ENCODE measurements around the gene VPS33B. TPM values are rescaled to one million over a fixed set of nuclear protein-coding genes. Genes with fewer than 3 reads are reported as not detected.

Gene VPS33B
- total and polyA plus RNA-seq, 4 donors = 1.3 to 8.9 (median 4.5) TPM

DNA sequence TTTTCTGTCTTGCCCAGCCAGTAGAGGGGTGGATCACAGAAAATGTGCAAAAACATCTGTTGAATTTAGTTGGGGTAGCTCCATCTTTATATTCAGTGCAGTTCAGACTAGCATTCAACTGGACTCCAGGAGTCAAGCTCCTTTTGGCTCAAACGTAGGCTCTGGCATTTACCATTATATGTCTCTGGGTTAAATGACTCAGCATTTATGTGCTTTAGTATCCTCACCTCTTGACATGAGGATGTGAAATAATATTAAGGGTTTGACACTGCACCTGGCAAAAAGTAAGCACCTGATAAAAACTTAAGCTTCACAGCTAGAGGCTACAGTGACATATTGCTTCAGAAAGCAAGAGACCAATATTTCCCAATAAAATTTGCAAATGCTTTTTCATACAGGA, 42.8 kb downstream of the VPS33B start:
- no peak overlapping the region for H3K4me3 ChIP-seq (ENCODE audit: low read depth in 1 of 3, low read length in 3 of 3)
- no peak for DNase-seq (ENCODE audit: low spot score)
- WGBS = 84% methylated on average over 1 of the region's 1 CpG
- TF ChIP-seq GABPA (IDR thresholded peaks at IDR 0.05 in 1 of 2, conservative IDR thresholded peaks at IDR 0.05 in 1 of 2) = no peak
- TF ChIP-seq RAD21 (IDR thresholded peaks at IDR 0.05) = no peak
- no peak for TF ChIP-seq EGR1 (IDR thresholded peaks at IDR 0.05; ENCODE audit: low read depth in 2 of 2)
- no peak for TF ChIP-seq TAF1 (conservative IDR thresholded peaks at IDR 0.05)
- no peak for TF ChIP-seq FOXA2 (IDR thresholded peaks at IDR 0.05)
- TF ChIP-seq SP1 (IDR thresholded peaks at IDR 0.05) = no peak
- TF ChIP-seq HNF4G (IDR thresholded peaks at IDR 0.05) = no peak
- no peaks in the 10 kb centered on the region for H3K9me3 ChIP-seq (ENCODE audit: control insufficient read depth in 4 of 4, low read length in 3 of 4)
- H3K27me3 ChIP-seq (ENCODE audit: control insufficient read depth in 4 of 4, insufficient read depth in 4 of 4, low read length in 3 of 4) = no peaks in the 10 kb centered on the region
- H3K4me1 ChIP-seq (ENCODE audit: control insufficient read depth in 4 of 4, insufficient read depth in 4 of 4, low read length in 3 of 4) = no peaks in the 10 kb centered on the region
- H3K9ac ChIP-seq (ENCODE audit: low read depth in 1 of 2, low read length in 2 of 2) = no peak overlapping the region
- no peaks in the 10 kb centered on the region for H3K36me3 ChIP-seq (ENCODE audit: control insufficient read depth in 4 of 4, insufficient read depth in 3 of 4, low read depth in 1 of 4, low read length in 3 of 4)
- no peak overlapping the region for H3K27ac ChIP-seq (ENCODE audit: low read depth in 1 of 2, low read length in 2 of 2)

DNA sequence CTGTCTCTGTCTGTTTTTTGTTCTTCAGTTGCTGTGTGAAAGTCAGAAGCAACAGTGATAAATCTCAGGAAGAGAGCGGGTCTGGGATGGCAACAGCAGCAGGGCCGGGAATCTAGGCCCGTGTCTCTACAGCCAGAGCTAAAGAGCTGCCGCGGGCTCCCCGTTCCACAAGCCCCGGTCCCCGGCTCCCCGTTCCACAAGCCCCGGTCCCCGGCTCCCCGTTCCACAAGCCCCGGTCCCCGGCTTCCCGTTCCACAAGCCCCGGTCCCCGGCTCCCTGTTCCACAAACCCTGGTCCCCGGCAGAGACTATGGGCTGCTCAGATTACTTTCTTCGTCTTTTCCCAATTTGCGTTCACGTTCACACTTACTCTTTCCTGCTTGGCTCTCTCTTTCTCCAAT, 48.2 kb downstream of the VPS33B start:
- H3K4me1 ChIP-seq (ENCODE audit: control insufficient read depth in 4 of 4, insufficient read depth in 4 of 4, low read length in 3 of 4) = no peaks in the 10 kb centered on the region

More for the DNA sequence above, 48.2 kb downstream of the VPS33B start:
- TF ChIP-seq FOXA2 (IDR thresholded peaks at IDR 0.05) (no peak), FOXA1 (IDR thresholded peaks at IDR 0.05) (no peak), EGR1 (IDR thresholded peaks at IDR 0.05; ENCODE audit: low read depth in 2 of 2) (no peak), HNF4A (conservative IDR thresholded peaks at IDR 0.05) (no peak), YY1 (IDR thresholded peaks at IDR 0.05) (no peak), GABPA (IDR thresholded peaks at IDR 0.05 in 1 of 2, conservative IDR thresholded peaks at IDR 0.05 in 1 of 2) (no peak), RAD21 (IDR thresholded peaks at IDR 0.05) (no peak), TAF1 (conservative IDR thresholded peaks at IDR 0.05) (no peak), SP1 (IDR thresholded peaks at IDR 0.05) (no peak), HNF4G (IDR thresholded peaks at IDR 0.05) (no peak)
- TF ChIP-seq, protein P1, sequence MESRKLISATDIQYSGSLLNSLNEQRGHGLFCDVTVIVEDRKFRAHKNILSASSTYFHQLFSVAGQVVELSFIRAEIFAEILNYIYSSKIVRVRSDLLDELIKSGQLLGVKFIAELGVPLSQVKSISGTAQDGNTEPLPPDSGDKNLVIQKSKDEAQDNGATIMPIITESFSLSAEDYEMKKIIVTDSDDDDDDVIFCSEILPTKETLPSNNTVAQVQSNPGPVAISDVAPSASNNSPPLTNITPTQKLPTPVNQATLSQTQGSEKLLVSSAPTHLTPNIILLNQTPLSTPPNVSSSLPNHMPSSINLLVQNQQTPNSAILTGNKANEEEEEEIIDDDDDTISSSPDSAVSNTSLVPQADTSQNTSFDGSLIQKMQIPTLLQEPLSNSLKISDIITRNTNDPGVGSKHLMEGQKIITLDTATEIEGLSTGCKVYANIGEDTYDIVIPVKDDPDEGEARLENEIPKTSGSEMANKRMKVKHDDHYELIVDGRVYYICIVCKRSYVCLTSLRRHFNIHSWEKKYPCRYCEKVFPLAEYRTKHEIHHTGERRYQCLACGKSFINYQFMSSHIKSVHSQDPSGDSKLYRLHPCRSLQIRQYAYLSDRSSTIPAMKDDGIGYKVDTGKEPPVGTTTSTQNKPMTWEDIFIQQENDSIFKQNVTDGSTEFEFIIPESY (IDR thresholded peaks at IDR 0.05) = no peak
- TF ChIP-seq, protein P2, sequence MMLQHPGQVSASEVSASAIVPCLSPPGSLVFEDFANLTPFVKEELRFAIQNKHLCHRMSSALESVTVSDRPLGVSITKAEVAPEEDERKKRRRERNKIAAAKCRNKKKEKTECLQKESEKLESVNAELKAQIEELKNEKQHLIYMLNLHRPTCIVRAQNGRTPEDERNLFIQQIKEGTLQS (IDR thresholded peaks at IDR 0.05) = no peak
- TF ChIP-seq, protein P3, sequence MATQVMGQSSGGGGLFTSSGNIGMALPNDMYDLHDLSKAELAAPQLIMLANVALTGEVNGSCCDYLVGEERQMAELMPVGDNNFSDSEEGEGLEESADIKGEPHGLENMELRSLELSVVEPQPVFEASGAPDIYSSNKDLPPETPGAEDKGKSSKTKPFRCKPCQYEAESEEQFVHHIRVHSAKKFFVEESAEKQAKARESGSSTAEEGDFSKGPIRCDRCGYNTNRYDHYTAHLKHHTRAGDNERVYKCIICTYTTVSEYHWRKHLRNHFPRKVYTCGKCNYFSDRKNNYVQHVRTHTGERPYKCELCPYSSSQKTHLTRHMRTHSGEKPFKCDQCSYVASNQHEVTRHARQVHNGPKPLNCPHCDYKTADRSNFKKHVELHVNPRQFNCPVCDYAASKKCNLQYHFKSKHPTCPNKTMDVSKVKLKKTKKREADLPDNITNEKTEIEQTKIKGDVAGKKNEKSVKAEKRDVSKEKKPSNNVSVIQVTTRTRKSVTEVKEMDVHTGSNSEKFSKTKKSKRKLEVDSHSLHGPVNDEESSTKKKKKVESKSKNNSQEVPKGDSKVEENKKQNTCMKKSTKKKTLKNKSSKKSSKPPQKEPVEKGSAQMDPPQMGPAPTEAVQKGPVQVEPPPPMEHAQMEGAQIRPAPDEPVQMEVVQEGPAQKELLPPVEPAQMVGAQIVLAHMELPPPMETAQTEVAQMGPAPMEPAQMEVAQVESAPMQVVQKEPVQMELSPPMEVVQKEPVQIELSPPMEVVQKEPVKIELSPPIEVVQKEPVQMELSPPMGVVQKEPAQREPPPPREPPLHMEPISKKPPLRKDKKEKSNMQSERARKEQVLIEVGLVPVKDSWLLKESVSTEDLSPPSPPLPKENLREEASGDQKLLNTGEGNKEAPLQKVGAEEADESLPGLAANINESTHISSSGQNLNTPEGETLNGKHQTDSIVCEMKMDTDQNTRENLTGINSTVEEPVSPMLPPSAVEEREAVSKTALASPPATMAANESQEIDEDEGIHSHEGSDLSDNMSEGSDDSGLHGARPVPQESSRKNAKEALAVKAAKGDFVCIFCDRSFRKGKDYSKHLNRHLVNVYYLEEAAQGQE (IDR thresholded peaks at IDR 0.05) = no peak
- TF ChIP-seq, protein P4, sequence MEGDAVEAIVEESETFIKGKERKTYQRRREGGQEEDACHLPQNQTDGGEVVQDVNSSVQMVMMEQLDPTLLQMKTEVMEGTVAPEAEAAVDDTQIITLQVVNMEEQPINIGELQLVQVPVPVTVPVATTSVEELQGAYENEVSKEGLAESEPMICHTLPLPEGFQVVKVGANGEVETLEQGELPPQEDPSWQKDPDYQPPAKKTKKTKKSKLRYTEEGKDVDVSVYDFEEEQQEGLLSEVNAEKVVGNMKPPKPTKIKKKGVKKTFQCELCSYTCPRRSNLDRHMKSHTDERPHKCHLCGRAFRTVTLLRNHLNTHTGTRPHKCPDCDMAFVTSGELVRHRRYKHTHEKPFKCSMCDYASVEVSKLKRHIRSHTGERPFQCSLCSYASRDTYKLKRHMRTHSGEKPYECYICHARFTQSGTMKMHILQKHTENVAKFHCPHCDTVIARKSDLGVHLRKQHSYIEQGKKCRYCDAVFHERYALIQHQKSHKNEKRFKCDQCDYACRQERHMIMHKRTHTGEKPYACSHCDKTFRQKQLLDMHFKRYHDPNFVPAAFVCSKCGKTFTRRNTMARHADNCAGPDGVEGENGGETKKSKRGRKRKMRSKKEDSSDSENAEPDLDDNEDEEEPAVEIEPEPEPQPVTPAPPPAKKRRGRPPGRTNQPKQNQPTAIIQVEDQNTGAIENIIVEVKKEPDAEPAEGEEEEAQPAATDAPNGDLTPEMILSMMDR (IDR thresholded peaks at IDR 0.05; ENCODE audit: low read depth, low read length, missing input control) = no peak
- TF ChIP-seq, protein P5, sequence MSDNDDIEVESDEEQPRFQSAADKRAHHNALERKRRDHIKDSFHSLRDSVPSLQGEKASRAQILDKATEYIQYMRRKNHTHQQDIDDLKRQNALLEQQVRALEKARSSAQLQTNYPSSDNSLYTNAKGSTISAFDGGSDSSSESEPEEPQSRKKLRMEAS (IDR thresholded peaks at IDR 0.05) = no peak
- Histone ChIP-seq H3K9me3 (ENCODE audit: control insufficient read depth in 4 of 4, low read length in 3 of 4) (no peaks in the 10 kb centered on the region), H3K36me3 (ENCODE audit: control insufficient read depth in 4 of 4, insufficient read depth in 3 of 4, low read depth in 1 of 4, low read length in 3 of 4) (no peaks in the 10 kb centered on the region), H3K27me3 (ENCODE audit: control insufficient read depth in 4 of 4, insufficient read depth in 4 of 4, low read length in 3 of 4) (no peaks in the 10 kb centered on the region), H3K4me3 (ENCODE audit: low read depth in 1 of 3, low read length in 3 of 3) (no peak overlapping the region), H3K9ac (ENCODE audit: low read depth in 1 of 2, low read length in 2 of 2) (no peak overlapping the region), H3K27ac (ENCODE audit: low read depth in 1 of 2, low read length in 2 of 2) (no peak overlapping the region)
- WGBS = 98% methylated on average over 21 of the region's 21 CpGs
- DNase-seq (ENCODE audit: low spot score) = no peak
